Activated CD8-positive, alpha-beta T cell treated with anti-CD3 and anti-CD28 coated beads for 36 hours (primary cell): ENCODE data around the gene KNDC1. TPM values are rescaled to one million over a fixed set of nuclear protein-coding genes. Genes with fewer than 3 reads are reported as not detected.

Experiments
- ATAC-seq: fragments of 200-7000 bp; cut with Tn5 transposase; one replicate; pipeline ENCODE4 v1.10.0; 2021; ENCODE audit warnings: mild to moderate bottlenecking, moderate library complexity
- CTCF ChIA-PET: fragments of 350-600 bp; sonication (Branson Sonifier 250); formaldehyde crosslinking; loops from one replicate; lab custom pipeline; 2021; ENCODE audit warnings: antibody characterized with exemption; lab: Charles Lee
- POLR2A ChIA-PET: fragments of 350-600 bp; sonication (Branson Sonifier 250); formaldehyde crosslinking; loops from one replicate; lab custom pipeline; 2021; ENCODE audit warnings: antibody characterized with exemption; lab: Charles Lee
- DNase-seq: peaks from one replicate; pipeline ENCODE4 v3.0.0-alpha.2; 2020
- H3K27ac Mint-ChIP-seq: one replicate; pipeline ENCODE4 v1.8.0; 2021; ENCODE audit warnings: mild to moderate bottlenecking, mixed read lengths
- H3K27me3 Mint-ChIP-seq: one replicate; pipeline ENCODE4 v1.8.0; 2021; ENCODE audit warnings: mixed read lengths
- H3K36me3 Mint-ChIP-seq: one replicate; pipeline ENCODE4 v1.8.0; 2021; ENCODE audit warnings: low read depth, mixed read lengths
- H3K4me1 Mint-ChIP-seq: one replicate; pipeline ENCODE4 v1.8.0; 2021; ENCODE audit warnings: low read depth, mixed read lengths
- H3K4me3 Mint-ChIP-seq: one replicate; pipeline ENCODE4 v1.8.0; 2021; ENCODE audit warnings: mild to moderate bottlenecking, moderate library complexity, mixed read lengths
- H3K9me3 Mint-ChIP-seq: one replicate; pipeline ENCODE4 v1.8.0; 2021; ENCODE audit warnings: mixed read lengths
- intact Hi-C: fragments of 100-400 bp; cut with micrococcal nuclease; formaldehyde crosslinking; loops from one replicate; pipeline ENCODE4 v1.10.0; 2022
- total RNA-seq, 2 experiments: library from RNA; stranded (reverse); gene quantifications; one replicate each; pipeline ENCODE4 v1.2.3, GENCODE V29; 2021
- TF ChIP-seq, protein P1 (sequence below): fragments of 200-600 bp; IDR thresholded peaks from one replicate; pipeline ENCODE4 v1.8.0; 2022; ENCODE audit warnings: antibody characterized with exemption, mild to moderate bottlenecking

Gene KNDC1
- total RNA-seq, 2 experiments from 2014 or later = not detected

DNA sequence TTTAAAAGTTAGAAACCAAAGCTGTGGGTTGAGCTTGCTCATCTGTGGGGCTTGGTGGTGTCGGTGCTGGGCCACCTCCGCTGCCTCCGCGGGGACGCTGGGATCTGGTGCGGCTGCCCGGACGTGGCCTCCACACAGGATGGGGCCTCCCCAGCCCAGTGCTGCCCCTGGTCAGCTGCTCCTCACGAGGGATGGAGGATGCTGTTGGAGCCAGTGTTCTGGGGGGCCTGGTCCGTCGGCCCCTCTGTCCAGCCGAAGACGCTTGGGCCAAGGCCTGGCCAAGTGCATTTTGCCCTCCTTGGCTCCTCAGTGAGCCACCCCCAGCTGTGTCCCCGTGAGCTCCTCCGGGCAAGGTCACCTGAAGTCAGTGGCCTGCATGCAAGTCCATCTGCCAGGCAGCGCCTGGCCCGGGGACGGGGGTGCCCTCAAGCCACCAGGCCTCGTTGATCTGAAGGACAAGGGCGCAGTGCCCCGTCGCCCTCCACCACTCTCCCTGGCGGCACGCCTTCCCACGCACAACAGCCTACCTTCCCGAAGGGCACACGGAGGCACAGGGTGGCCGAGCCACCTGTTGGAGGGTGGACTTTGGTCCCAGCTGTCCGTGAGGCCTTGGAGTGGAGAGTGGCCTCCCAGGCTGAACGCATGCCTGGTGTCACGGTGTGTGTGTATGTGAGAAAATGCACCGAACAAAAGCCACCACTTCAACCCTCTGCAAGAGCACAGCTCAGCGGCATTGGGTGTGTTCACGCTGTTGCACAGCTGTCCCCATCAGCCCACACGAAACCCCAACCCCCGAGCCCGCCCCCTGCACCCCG is 27.3 kb downstream of the KNDC1 start:
- H3K4me1 Mint-ChIP-seq = no peaks in the 10 kb centered on the region
- intact Hi-C loops = no loop called here
- TF ChIP-seq, protein P1, sequence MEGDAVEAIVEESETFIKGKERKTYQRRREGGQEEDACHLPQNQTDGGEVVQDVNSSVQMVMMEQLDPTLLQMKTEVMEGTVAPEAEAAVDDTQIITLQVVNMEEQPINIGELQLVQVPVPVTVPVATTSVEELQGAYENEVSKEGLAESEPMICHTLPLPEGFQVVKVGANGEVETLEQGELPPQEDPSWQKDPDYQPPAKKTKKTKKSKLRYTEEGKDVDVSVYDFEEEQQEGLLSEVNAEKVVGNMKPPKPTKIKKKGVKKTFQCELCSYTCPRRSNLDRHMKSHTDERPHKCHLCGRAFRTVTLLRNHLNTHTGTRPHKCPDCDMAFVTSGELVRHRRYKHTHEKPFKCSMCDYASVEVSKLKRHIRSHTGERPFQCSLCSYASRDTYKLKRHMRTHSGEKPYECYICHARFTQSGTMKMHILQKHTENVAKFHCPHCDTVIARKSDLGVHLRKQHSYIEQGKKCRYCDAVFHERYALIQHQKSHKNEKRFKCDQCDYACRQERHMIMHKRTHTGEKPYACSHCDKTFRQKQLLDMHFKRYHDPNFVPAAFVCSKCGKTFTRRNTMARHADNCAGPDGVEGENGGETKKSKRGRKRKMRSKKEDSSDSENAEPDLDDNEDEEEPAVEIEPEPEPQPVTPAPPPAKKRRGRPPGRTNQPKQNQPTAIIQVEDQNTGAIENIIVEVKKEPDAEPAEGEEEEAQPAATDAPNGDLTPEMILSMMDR = no peak
- CTCF ChIA-PET = no interaction called here
- H3K36me3 Mint-ChIP-seq = no peaks in the 10 kb centered on the region
- no peaks in the 10 kb centered on the region for H3K9me3 Mint-ChIP-seq
- no peaks in the 10 kb centered on the region for H3K27me3 Mint-ChIP-seq
- POLR2A ChIA-PET = no interaction called here
- no peak overlapping the region for H3K27ac Mint-ChIP-seq
- ATAC-seq = no peak
- DNase-seq = no peak
- no peak overlapping the region for H3K4me3 Mint-ChIP-seq

DNA sequence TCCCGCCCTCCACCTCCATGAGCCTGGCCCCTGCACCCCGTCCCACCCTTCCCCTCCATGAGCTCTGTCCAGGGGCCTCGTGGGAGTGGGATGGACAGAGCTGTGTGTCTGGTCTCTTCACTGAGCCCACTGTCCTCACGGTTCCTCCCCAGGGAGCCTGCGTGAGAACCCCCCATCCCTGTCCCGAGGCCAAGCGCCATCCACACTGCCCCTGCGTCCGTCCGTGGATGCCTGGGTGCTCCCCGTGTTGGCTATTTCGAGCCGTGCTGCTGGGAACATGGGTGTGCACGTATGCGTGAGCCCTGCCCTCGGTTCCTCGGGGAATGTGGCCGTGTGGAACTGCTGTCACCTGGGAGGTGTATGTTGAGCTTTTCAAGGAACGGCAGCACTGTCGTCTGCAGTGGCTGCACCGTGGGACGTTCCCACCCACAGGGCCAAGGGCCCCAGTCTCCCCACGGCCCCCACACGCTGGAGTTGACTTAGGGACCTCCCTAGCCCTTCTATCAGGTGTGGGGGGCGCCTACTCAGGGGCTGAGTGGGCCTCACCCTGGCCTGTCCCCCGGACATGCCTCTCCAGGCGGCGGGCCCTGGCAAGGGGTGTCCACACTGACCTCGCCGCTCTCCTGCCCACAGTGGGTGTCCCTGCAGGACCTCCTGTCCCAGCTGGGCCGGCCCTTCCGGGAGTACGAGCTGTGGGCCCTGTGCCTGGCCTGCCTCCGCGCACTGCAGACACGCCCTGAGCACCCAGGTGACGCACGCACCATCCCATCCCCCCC is 28.1 kb downstream of the KNDC1 start:
- ATAC-seq (no peak), DNase-seq (no peak)
- intact Hi-C loops = no loop called here
- H3K36me3 Mint-ChIP-seq = no peaks in the 10 kb centered on the region
- H3K4me3 Mint-ChIP-seq = no peak overlapping the region
- H3K27me3 Mint-ChIP-seq = no peaks in the 10 kb centered on the region
- ChIA-PET POLR2A (no interaction called here), CTCF (no interaction called here)
- H3K4me1 Mint-ChIP-seq = no peaks in the 10 kb centered on the region
- TF ChIP-seq, protein P1 = no peak
- H3K9me3 Mint-ChIP-seq = no peaks in the 10 kb centered on the region
- no peak overlapping the region for H3K27ac Mint-ChIP-seq

DNA sequence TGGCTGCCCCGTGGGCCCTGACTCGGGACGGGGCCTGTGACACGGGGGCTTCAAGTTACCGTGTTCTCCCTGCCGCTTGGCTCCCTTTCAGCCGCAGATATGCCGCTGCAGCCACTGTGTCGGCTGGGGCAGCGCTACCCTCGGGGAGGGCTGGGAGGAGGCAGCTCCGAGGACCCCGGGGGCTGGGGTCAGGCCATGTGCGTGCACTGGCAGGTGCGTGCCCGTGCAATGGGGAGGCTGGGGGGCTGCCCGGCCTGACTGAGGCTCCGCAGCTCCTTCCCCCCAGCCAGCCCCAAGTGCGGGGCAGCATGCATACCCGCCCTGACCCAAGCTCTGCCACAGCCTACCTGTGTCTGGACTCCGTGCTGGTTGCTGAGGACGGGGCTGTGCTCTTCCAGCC is 29.2 kb downstream of the KNDC1 start:
- ChIA-PET POLR2A (no interaction called here), CTCF (no interaction called here)
- peaks cover 4% of the 10 kb centered on the region for H3K9me3 Mint-ChIP-seq
- no peaks in the 10 kb centered on the region for H3K4me1 Mint-ChIP-seq
- H3K27ac Mint-ChIP-seq = no peak overlapping the region
- TF ChIP-seq, protein P1 = no peak
- no peaks in the 10 kb centered on the region for H3K36me3 Mint-ChIP-seq
- H3K4me3 Mint-ChIP-seq = no peak overlapping the region
- no peak for ATAC-seq
- peaks cover 1% of the 10 kb centered on the region for H3K27me3 Mint-ChIP-seq
- intact Hi-C loops = no loop called here
- DNase-seq = no peak

DNA sequence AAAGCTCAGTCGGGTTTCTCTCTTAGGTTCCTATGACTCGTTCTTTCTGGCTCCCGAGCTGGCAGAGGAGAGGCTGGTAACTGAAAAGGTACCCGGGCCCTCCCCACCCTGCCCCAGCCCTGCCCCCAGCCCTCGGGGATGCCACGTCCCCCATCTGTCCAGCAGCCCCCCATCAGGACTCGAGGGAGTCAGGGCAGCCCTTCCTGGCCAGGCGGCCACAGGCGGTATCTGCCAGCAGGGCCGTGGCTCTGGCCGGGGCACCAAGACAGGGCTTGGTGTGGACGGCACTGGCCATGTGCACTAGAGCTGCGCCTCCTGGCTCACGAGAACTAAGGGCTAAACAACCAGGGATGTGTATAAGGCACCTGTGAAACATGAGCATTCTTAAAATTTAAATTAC is 29.7 kb downstream of the KNDC1 start:
- ATAC-seq = no peak
- Mint-ChIP-seq H3K27me3 (peaks cover 1% of the 10 kb centered on the region), H3K9me3 (peaks cover 4% of the 10 kb centered on the region), H3K4me1 (no peaks in the 10 kb centered on the region), H3K4me3 (no peak overlapping the region), H3K36me3 (no peaks in the 10 kb centered on the region), H3K27ac (no peak overlapping the region)
- POLR2A ChIA-PET = no interaction called here
- TF ChIP-seq, protein P1 = no peak
- intact Hi-C loops = no loop called here
- CTCF ChIA-PET = no interaction called here
- DNase-seq = no peak

DNA sequence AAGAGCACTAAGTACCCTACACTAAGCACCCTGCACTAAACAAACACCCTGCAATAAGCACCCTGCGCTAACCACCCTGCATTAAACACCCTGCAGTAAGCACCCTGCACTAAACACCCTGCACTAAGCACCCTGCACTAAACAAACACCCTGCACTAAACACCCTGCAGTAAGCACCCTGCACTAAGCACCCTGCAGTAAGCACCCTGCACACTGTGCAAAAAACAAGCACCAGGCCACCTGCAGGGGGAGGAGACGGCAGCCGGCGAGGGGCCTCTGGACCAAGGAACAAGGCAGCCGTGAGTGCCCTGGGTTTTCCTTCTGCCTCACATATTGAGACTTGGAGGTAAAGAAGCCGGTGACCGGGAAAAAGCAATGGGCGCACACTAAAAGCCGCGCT is 30.2 kb downstream of the KNDC1 start:
- Mint-ChIP-seq H3K27me3 (peaks cover 1% of the 10 kb centered on the region), H3K4me3 (no peak overlapping the region), H3K4me1 (no peaks in the 10 kb centered on the region), H3K27ac (no peak overlapping the region), H3K9me3 (peaks cover 4% of the 10 kb centered on the region), H3K36me3 (no peaks in the 10 kb centered on the region)
- intact Hi-C loops = no loop called here
- TF ChIP-seq, protein P1 = no peak
- ChIA-PET CTCF (no interaction called here), POLR2A (no interaction called here)
- ATAC-seq (no peak), DNase-seq (no peak)
